Measurements from ENCODE around the gene CYRIA. TPM values are rescaled to one million over a fixed set of nuclear protein-coding genes. Genes with fewer than 3 reads are reported as not detected.

Gene CYRIA
- total RNA-seq, 1 donor from 2014 or later = 19.3 TPM

DNA sequence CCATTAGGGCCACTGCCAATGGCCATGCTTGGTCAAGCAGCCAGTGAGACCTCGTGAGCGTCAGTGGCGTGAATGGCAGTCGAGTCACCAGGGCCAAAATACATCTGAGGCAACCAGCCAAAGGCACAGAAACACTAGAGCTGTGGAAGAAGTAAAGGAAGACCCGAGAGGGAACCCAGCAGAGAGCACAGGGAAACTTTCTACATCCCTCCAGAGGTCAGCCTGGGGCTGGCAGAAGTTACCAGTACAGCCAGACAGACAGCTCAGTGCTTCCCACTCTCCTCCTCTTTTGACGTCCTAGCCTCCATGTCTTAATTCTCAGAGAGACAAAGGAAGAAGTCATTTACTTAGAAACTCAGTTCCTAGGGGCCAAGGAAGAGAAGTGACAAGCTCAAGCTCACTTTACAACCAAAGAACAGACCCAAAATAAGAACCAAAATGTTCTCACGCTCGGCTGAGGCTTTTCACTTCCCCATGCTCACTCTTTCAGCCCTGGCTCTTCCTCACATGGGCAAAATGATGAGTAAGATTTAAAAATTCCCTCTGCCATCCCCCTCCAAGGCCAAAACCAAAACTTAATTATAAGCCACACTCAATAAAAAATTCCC lies 8.7 kb downstream of the CYRIA start:
- TF ChIP-seq, protein P1, sequence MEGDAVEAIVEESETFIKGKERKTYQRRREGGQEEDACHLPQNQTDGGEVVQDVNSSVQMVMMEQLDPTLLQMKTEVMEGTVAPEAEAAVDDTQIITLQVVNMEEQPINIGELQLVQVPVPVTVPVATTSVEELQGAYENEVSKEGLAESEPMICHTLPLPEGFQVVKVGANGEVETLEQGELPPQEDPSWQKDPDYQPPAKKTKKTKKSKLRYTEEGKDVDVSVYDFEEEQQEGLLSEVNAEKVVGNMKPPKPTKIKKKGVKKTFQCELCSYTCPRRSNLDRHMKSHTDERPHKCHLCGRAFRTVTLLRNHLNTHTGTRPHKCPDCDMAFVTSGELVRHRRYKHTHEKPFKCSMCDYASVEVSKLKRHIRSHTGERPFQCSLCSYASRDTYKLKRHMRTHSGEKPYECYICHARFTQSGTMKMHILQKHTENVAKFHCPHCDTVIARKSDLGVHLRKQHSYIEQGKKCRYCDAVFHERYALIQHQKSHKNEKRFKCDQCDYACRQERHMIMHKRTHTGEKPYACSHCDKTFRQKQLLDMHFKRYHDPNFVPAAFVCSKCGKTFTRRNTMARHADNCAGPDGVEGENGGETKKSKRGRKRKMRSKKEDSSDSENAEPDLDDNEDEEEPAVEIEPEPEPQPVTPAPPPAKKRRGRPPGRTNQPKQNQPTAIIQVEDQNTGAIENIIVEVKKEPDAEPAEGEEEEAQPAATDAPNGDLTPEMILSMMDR (IDR thresholded peaks at IDR 0.05; ENCODE audit: partially characterized antibody, unreplicated experiment) = no peak
- no peak for DNase-seq
- H3K36me3 Mint-ChIP-seq (ENCODE audit: unreplicated experiment) = peaks cover 5% of the 10 kb centered on the region
- no peak overlapping the region for H3K27ac Mint-ChIP-seq (ENCODE audit: unreplicated experiment)
- H3K9me3 Mint-ChIP-seq (ENCODE audit: unreplicated experiment) = no peaks in the 10 kb centered on the region
- no peak overlapping the region for H3K4me3 Mint-ChIP-seq (ENCODE audit: unreplicated experiment)
- peaks cover 23% of the 10 kb centered on the region for H3K4me1 Mint-ChIP-seq (ENCODE audit: low read depth, unreplicated experiment)
- no peaks in the 10 kb centered on the region for H3K27me3 Mint-ChIP-seq (ENCODE audit: unreplicated experiment)

DNA sequence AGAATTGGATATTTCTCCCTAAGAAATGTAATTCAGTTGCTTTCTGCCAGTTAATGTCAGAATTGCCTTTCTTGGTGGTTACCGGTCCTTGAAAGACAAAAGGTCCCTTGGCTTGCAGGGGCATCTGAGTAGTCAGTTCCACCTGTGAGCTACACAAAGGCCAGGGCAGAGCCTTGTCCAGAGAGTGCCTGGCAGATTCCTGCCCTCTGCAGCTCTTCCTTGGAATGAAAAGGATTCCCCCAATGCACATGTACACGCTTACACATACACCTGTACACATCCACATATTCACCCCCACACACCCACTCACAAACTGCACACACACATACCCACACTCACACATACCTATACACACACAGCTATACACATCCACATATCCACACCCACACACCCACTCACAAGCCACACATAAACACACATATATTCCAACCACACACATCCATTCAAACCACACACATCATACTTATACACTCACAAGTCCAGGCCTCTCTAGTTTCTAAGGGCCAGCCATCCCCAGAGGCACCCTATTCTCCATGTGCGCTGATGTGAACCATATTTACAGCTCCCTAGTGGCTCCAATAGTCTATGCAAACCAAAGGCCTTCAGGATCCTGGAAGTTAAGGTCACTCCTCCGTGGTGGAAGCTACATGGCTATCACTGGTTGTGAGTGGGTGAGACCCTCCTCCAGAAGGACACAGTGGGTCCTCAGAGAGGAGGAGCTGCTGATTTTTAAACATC lies 9.6 kb downstream of the CYRIA start:
- DNase-seq = no peak
- H3K9me3 Mint-ChIP-seq (ENCODE audit: unreplicated experiment) = no peaks in the 10 kb centered on the region
- TF ChIP-seq, protein P1 (IDR thresholded peaks at IDR 0.05; ENCODE audit: partially characterized antibody, unreplicated experiment) = no peak
- H3K36me3 Mint-ChIP-seq (ENCODE audit: unreplicated experiment) = peaks cover 5% of the 10 kb centered on the region
- H3K4me1 Mint-ChIP-seq (ENCODE audit: low read depth, unreplicated experiment) = peaks cover 23% of the 10 kb centered on the region
- no peak overlapping the region for H3K4me3 Mint-ChIP-seq (ENCODE audit: unreplicated experiment)
- H3K27me3 Mint-ChIP-seq (ENCODE audit: unreplicated experiment) = no peaks in the 10 kb centered on the region
- no peak overlapping the region for H3K27ac Mint-ChIP-seq (ENCODE audit: unreplicated experiment)

DNA sequence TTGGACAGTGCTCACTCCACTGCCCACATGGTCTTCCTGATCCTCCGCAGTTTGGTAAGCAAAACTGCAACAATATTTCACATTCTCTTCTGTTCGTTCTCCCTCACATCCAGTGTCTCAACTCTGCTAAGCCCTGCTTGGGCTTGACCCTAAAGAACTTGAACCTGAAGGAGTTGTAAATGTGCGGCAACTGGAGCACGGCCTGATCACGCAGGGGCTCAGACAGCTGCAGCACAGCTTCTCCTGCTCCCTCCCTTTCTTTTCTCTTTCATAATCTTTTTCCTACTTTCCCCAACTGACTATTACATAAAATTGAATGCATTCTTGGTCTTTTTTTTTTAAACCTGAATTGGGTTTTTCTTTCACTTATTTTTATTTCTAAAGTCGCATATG lies 10.2 kb downstream of the CYRIA start:
- Mint-ChIP-seq H3K4me3 (ENCODE audit: unreplicated experiment) (no peak overlapping the region), H3K36me3 (ENCODE audit: unreplicated experiment) (peaks cover 5% of the 10 kb centered on the region), H3K27ac (ENCODE audit: unreplicated experiment) (no peak overlapping the region), H3K9me3 (ENCODE audit: unreplicated experiment) (no peaks in the 10 kb centered on the region), H3K4me1 (ENCODE audit: low read depth, unreplicated experiment) (peaks cover 23% of the 10 kb centered on the region), H3K27me3 (ENCODE audit: unreplicated experiment) (no peaks in the 10 kb centered on the region)
- TF ChIP-seq, protein P1 (IDR thresholded peaks at IDR 0.05; ENCODE audit: partially characterized antibody, unreplicated experiment) = no peak
- no peak for DNase-seq

DNA sequence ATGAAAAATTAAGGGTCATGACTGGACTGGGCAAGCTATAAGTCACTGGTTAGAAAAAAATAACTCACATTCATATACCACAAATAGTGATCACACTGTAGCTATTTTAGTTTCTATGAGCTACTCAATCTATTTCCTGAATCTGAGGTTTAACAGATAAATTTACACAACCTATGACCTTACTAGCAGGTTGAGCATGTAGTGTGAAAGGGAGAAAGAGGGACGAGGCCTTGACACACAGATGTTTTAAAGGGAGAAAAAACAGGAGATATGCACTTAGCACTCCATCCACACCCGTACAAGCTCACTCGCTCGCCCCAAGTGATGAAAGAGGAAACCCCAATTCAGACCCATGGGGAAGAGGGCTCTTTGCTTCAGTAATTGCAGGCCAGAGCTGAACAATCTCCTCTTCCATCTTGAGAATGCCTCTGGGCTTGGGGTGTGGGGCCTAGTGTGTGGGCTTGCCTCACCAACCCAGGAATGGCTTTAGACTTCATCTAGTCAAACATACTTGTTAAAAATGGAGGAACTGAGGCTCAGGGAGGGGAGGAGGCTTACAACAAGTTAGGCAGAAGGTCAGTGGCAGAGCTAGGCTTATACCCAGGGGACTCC lies 10.7 kb downstream of the CYRIA start:
- TF ChIP-seq, protein P1 (IDR thresholded peaks at IDR 0.05; ENCODE audit: partially characterized antibody, unreplicated experiment) = no peak
- H3K4me1 Mint-ChIP-seq (ENCODE audit: low read depth, unreplicated experiment) = peaks cover 23% of the 10 kb centered on the region
- no peak overlapping the region for H3K4me3 Mint-ChIP-seq (ENCODE audit: unreplicated experiment)
- peaks cover 5% of the 10 kb centered on the region for H3K36me3 Mint-ChIP-seq (ENCODE audit: unreplicated experiment)
- no peaks in the 10 kb centered on the region for H3K27me3 Mint-ChIP-seq (ENCODE audit: unreplicated experiment)
- no peak overlapping the region for H3K27ac Mint-ChIP-seq (ENCODE audit: unreplicated experiment)
- no peak for DNase-seq
- H3K9me3 Mint-ChIP-seq (ENCODE audit: unreplicated experiment) = no peaks in the 10 kb centered on the region

DNA sequence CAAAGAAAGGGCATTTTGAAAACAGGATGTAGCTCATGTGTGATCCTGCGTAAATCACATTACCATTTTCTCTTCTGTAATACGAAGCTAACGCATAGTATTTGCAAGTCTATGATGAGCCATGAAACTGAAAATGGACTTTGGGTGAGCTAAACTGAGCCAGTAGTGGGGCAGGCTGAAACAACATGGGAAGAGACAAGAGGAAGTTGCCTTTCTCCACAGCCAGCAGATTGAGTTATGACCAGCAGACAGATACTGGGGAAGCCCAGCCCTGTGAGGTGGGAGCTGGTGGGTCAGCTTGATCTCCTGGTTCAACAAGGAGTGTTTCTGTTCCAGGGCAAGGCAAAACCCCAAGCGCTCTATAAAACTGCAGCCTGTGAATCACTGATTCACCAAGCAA lies 11.8 kb downstream of the CYRIA start:
- no peak overlapping the region for H3K4me3 Mint-ChIP-seq (ENCODE audit: unreplicated experiment)
- H3K9me3 Mint-ChIP-seq (ENCODE audit: unreplicated experiment) = no peaks in the 10 kb centered on the region
- no peak overlapping the region for H3K27ac Mint-ChIP-seq (ENCODE audit: unreplicated experiment)
- no peaks in the 10 kb centered on the region for H3K27me3 Mint-ChIP-seq (ENCODE audit: unreplicated experiment)
- H3K36me3 Mint-ChIP-seq (ENCODE audit: unreplicated experiment) = no peaks in the 10 kb centered on the region
- H3K4me1 Mint-ChIP-seq (ENCODE audit: low read depth, unreplicated experiment) = peaks cover 23% of the 10 kb centered on the region
- DNase-seq = no peak
- TF ChIP-seq, protein P1 (IDR thresholded peaks at IDR 0.05; ENCODE audit: partially characterized antibody, unreplicated experiment) = no peak
